IMR-90 (cell line): ENCODE measurements around the gene B4GALT1. TPM values are rescaled to one million over a fixed set of nuclear protein-coding genes. Genes with fewer than 3 reads are reported as not detected.

Experiments used
- ATAC-seq: fragments of 200-7000 bp; cut with Tn5 transposase; 2 replicates; pipeline ENCODE4 v1.9.1; 2020; ENCODE audit warnings: low read depth, mild to moderate bottlenecking, moderate library complexity
- BruUV-seq: library from RNA; stranded (reverse); fragments of 400-500 nt; replicated peaks from 2 replicates; lab custom pipeline; 2021; lab: Mats Ljungman, UMichigan
- CTCF ChIA-PET: fragments of 300-600 bp; formaldehyde crosslinking; extraction: SDS; loops from one replicate; lab custom pipeline; 2021; ENCODE audit warnings: antibody characterized with exemption; lab: Yijun Ruan, JAX
- POLR2A ChIA-PET: fragments of 300-600 bp; sonication (Branson Sonifier 250); formaldehyde crosslinking; loops from one replicate; lab custom pipeline; 2022; ENCODE audit warnings: antibody characterized with exemption; ENCODE audit not compliant: unreplicated experiment; lab: Charles Lee
- DNase-seq: peaks from one replicate; pipeline ENCODE4 v3.0.0; 2013
- H2AFZ ChIP-seq: replicated peaks from 2 replicates; pipeline ENCODE3; 2013; ENCODE audit warnings: low read length, mild to moderate bottlenecking; ENCODE audit not compliant: poor library complexity
- H2AK5ac ChIP-seq: 2 replicates; pipeline ENCODE4 v1.6.1; 2013; ENCODE audit warnings: low read depth, low read length, inconsistent platforms
- H2AK9ac ChIP-seq: replicated peaks from 2 replicates; pipeline ENCODE3; 2013; ENCODE audit warnings: mild to moderate bottlenecking, low read depth, low read length, moderate library complexity; ENCODE audit not compliant: poor library complexity
- H2BK120ac ChIP-seq: 2 replicates; pipeline ENCODE4 v1.6.1; 2013; ENCODE audit warnings: low read depth, low read length, inconsistent platforms
- H2BK15ac ChIP-seq: 3 replicates; pipeline ENCODE4 v1.6.1; 2013; ENCODE audit warnings: low read depth, low read length, inconsistent platforms
- H2BK20ac ChIP-seq: 2 replicates; pipeline ENCODE4 v1.6.1; 2013; ENCODE audit warnings: low read depth, mild to moderate bottlenecking, inconsistent platforms, low read length, moderate library complexity
- H2BK5ac ChIP-seq: 2 replicates; pipeline ENCODE4 v1.6.1; 2013; ENCODE audit warnings: mild to moderate bottlenecking, low read depth, low read length, inconsistent platforms; ENCODE audit not compliant: poor library complexity, severe bottlenecking
- H3K14ac ChIP-seq: replicated peaks from 2 replicates; pipeline ENCODE4 v1.6.1; 2013; ENCODE audit warnings: low read depth, low read length, inconsistent platforms
- H3K18ac ChIP-seq: 2 replicates; pipeline ENCODE4 v1.6.1; 2013; ENCODE audit warnings: low read depth, low read length, control low read depth
- H3K23ac ChIP-seq: 2 replicates; pipeline ENCODE4 v1.6.1; 2013; ENCODE audit warnings: low read depth, low read length, inconsistent platforms
- H3K27ac ChIP-seq: 2 replicates; pipeline ENCODE4 v1.5.1; 2013; ENCODE audit warnings: mild to moderate bottlenecking, control low read depth, low read length; ENCODE audit not compliant: insufficient read depth
- H3K27me3 ChIP-seq: 2 replicates; pipeline ENCODE4 v1.6.1; 2013; ENCODE audit warnings: low read length; ENCODE audit not compliant: control insufficient read depth, insufficient read depth
- H3K36me3 ChIP-seq: 2 replicates; pipeline ENCODE4 v1.6.1; 2013; ENCODE audit warnings: low read length, mixed read lengths; ENCODE audit not compliant: control insufficient read depth, insufficient read depth
- H3K4ac ChIP-seq: 2 replicates; pipeline ENCODE4 v1.6.1; 2013; ENCODE audit warnings: low read depth, low read length, inconsistent platforms
- H3K4me1 ChIP-seq: 2 replicates; pipeline ENCODE4 v1.6.1; 2013; ENCODE audit warnings: low read length, mixed read lengths; ENCODE audit not compliant: control insufficient read depth, insufficient read depth
- H3K4me2 ChIP-seq: 2 replicates; pipeline ENCODE4 v1.6.1; 2013; ENCODE audit warnings: low read depth, mild to moderate bottlenecking, control low read depth, low read length, moderate library complexity
- H3K4me3 ChIP-seq: 2 replicates; pipeline ENCODE4 v1.5.1; 2013; ENCODE audit warnings: low read depth, mild to moderate bottlenecking, control low read depth, low read length, moderate library complexity; ENCODE audit not compliant: insufficient read depth
- H3K56ac ChIP-seq: 2 replicates; pipeline ENCODE4 v1.6.1; 2013; ENCODE audit warnings: low read length, inconsistent platforms; ENCODE audit not compliant: insufficient read depth; ENCODE audit errors: extremely low read depth
- H3K79me1 ChIP-seq, 2 experiments: 2 replicates each; pipeline ENCODE4 v1.6.1; 2013; ENCODE audit warnings: low read length in 2 of 2, inconsistent platforms in 1 of 2, low read depth in 1 of 2
- H3K9ac ChIP-seq: 2 replicates; pipeline ENCODE4 v1.6.1; 2013; ENCODE audit warnings: low read depth, low read length, control low read depth
- H3K9me1 ChIP-seq: 2 replicates; pipeline ENCODE4 v1.6.1; 2013; ENCODE audit warnings: low read length, inconsistent platforms; ENCODE audit not compliant: insufficient read depth
- H3K9me3 ChIP-seq: 2 replicates; pipeline ENCODE4 v1.6.1; 2013; ENCODE audit warnings: low read length; ENCODE audit not compliant: control insufficient read depth, insufficient read depth
- H4K20me1 ChIP-seq: 2 replicates; pipeline ENCODE4 v1.6.1; 2013; ENCODE audit warnings: low read length, inconsistent platforms; ENCODE audit not compliant: insufficient read depth
- H4K5ac ChIP-seq: 2 replicates; pipeline ENCODE4 v1.6.1; 2013; ENCODE audit warnings: mild to moderate bottlenecking, low read depth, low read length, control low read depth
- H4K8ac ChIP-seq, 2 experiments: 2 replicates each; pipeline ENCODE4 v1.6.1; 2013; ENCODE audit warnings: low read depth in 2 of 2, low read length in 2 of 2, control low read depth in 1 of 2, inconsistent platforms in 1 of 2
- H4K91ac ChIP-seq: 2 replicates; pipeline ENCODE4 v1.6.1; 2013; ENCODE audit warnings: low read depth, low read length, inconsistent platforms; ENCODE audit not compliant: insufficient read depth
- CEBPB ChIP-seq: IDR thresholded peaks from 2 replicates; pipeline ENCODE4 v1.6.1; 2012; ENCODE audit warnings: low read depth, low read length, improper control_type of control experiment
- ELK1 ChIP-seq: fragments of 150-350 bp; IDR thresholded peaks from 2 replicates; pipeline ENCODE4 v1.6.1; 2016; ENCODE audit warnings: low read depth, mild to moderate bottlenecking, low read length, moderate library complexity, borderline replicate concordance
- FOS ChIP-seq: fragments of 150-350 bp; IDR thresholded peaks from 2 replicates; pipeline ENCODE4 v1.6.1; 2016; ENCODE audit warnings: low read depth, low read length
- MAZ ChIP-seq: IDR thresholded peaks from 2 replicates; pipeline ENCODE4 v1.6.1; 2012; ENCODE audit warnings: low read depth, mild to moderate bottlenecking, low read length, improper control_type of control experiment, moderate library complexity, borderline replicate concordance
- POLR2A ChIP-seq: IDR thresholded peaks from 2 replicates; pipeline ENCODE4 v1.6.1; 2012; ENCODE audit warnings: mild to moderate bottlenecking, low read depth, low read length
- SMC3 ChIP-seq: fragments of 150-350 bp; IDR thresholded peaks from 2 replicates; pipeline ENCODE4 v1.6.1; 2016; ENCODE audit warnings: low read depth, mild to moderate bottlenecking, antibody characterized with exemption, low read length, moderate library complexity
- USF2 ChIP-seq: fragments of 150-350 bp; IDR thresholded peaks from 2 replicates; pipeline ENCODE4 v1.6.1; 2017; ENCODE audit warnings: mild to moderate bottlenecking, antibody characterized with exemption, low read length, low read depth
- WGBS, 2 experiments: methylation state at CpG; one replicate each; pipeline versions ENCODE4 v1.1.5 to v1.1.7; 2013; ENCODE audit warnings: missing lambda C conversion rate in 2 of 2; ENCODE audit not compliant: insufficient read length in 1 of 2; ENCODE audit errors: extremely low coverage in 2 of 2; 5-methylcytosine and 5-hydroxymethylcytosine counted together
- dilution Hi-C: fragments of 300-500 bp; cut with HindIII; formaldehyde crosslinking; loops from one replicate; pipeline ENCODE4 v1.14.3; 2018; ENCODE audit warnings: low sequenced_read_pairs; ENCODE audit not compliant: unreplicated experiment
- in situ Hi-C: fragments of 300-500 bp; cut with MboI; formaldehyde crosslinking; loops from 3 replicates; pipeline ENCODE4 v1.14.3; 2019; ENCODE audit warnings: low sequenced_read_pairs, inconsistent platforms, mixed read lengths
- intact Hi-C: fragments of 100-400 bp; cut with micrococcal nuclease; formaldehyde crosslinking; loops from 2 replicates; pipeline ENCODE4 v1.10.0; 2022
- polyA plus RNA-seq, 3 experiments: library from polyadenylated mRNA; depleted of rRNA; stranded (reverse); fragments of >200 nt; gene quantifications; 2 replicates each; pipeline ENCODE4 v1.2.3, GENCODE V29; 2012; ENCODE audit warnings: low replicate concordance in 1 of 3
- total RNA-seq: library from RNA; depleted of rRNA; stranded (reverse); fragments of >200 nt; gene quantifications from 2 replicates; pipeline ENCODE4 v1.2.3, GENCODE V29; 2012

Gene B4GALT1
- total and polyA plus RNA-seq, 2 of the 4 experiments (the other 2 are of a cell fraction): 8.8 to 37.8 TPM

GRCh38 chr9:33151601-33152000 lies 15.5 kb downstream of the B4GALT1 start:
- no peak for DNase-seq
- no peak; the same call in 1 of the 2 replicates for ATAC-seq
- dilution Hi-C loops (no loop called here), in situ Hi-C loops (no loop called here), intact Hi-C loops (loop anchor here (1.0 kb wide), 2 partner anchors 8 to 11 kb away; no protein-coding TSS in a partner anchor)
- Histone ChIP-seq H2AFZ (no peak overlapping the region), H2BK15ac (no peak overlapping the region), H4K91ac (peak overlapping the region; percentile 68; the same call in 1 of the 2 replicates), H4K5ac (no peak overlapping the region), H3K9me3 (no peaks in the 10 kb centered on the region), H3K27me3 (no peaks in the 10 kb centered on the region), H2BK20ac (peak overlapping the region; percentile 28; the same call in 1 of the 2 replicates), H3K56ac (no peak overlapping the region), H3K79me1 (peaks cover 13 to 72% of the 10 kb centered on the region in 2 experiments), H3K27ac (peak overlapping the region; percentile 83; the same call in 1 of the 2 replicates), H3K9ac (peak overlapping the region; percentile 57; the same call in 1 of the 2 replicates), H3K4me3 (no peak overlapping the region), H3K4ac (peak overlapping the region; percentile 76; the same call in 1 of the 2 replicates), H2BK5ac (peak overlapping the region; percentile 87), H3K18ac (no peak overlapping the region), H3K23ac (peak overlapping the region; percentile 61; the same call in 1 of the 2 replicates), H3K36me3 (no peaks in the 10 kb centered on the region), H3K4me2 (peak overlapping the region; percentile 92), H3K4me1 (peaks cover 10% of the 10 kb centered on the region), H2BK120ac (peak overlapping the region; percentile 54; the same call in 1 of the 2 replicates), H2AK5ac (no peak overlapping the region), H4K20me1 (peaks cover 28% of the 10 kb centered on the region), H2AK9ac (no peak overlapping the region), H3K14ac (peak overlapping the region; percentile 57), H4K8ac (0 out of 4 replicates have a peak overlapping the region, but pooled peaks of 1 of the 2 experiments have one; percentile 44), H3K9me1 (peaks cover 20% of the 10 kb centered on the region)
- ChIA-PET CTCF (interaction anchor here (0.9 to 1.4 kb wide), 3 partner anchors 8 to 43 kb away, joined by 3 to 5 read pairs (median 4); no protein-coding TSS in a partner anchor), POLR2A (interaction anchor here (1.6 kb wide), 1 partner anchor 9 kb away, joined by 6 read pairs; no protein-coding TSS in a partner anchor)
- TF ChIP-seq ELK1 (no peak), MAZ (no peak), CEBPB (no peak), USF2 (no peak), POLR2A (no peak), FOS (no peak), SMC3 (no peak)
- WGBS, 2 experiments: no CpG with 5 or more reads among the region's 2 CpGs
- no TSS peak for BruUV-seq
